Measurements from ENCODE around the gene NRP1. TPM values are rescaled to one million over a fixed set of nuclear protein-coding genes. Genes with fewer than 3 reads are reported as not detected.
A peak's percentile ranks its signal among the peaks of the same experiment; 100 is the strongest.

The NRP1 gene
- total RNA-seq, 1 donor from 2014 or later: 122 TPM

DNA sequence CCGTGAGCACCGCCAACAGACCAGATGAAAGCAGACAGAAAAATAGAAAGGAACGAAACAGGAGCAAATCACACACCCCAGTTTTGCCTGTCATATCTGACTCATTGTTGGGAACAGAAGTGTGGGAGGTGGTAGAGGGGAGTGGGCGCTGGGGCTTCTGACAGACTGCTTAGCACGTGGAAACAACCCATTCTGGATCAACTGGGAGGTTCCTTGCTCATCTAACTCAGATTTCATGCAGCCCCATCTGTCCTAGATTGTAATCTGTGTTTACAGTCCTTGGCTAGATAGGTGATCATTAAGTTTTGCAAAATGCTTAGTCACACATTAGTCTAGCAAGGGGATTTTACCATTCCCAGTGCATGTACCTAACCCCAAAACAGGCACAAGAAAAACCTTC lies 154.1 kb downstream of the NRP1 start:
- H3K27me3 ChIP-seq: no peaks in the 10 kb centered on the region
- H3K36me3 ChIP-seq: peaks cover 8 to 18% of the 10 kb centered on the region in 2 donors
- no peak overlapping the region for H3K27ac ChIP-seq
- H3K4me1 ChIP-seq: peaks cover 0 to 12% of the 10 kb centered on the region in 2 donors
- no peak overlapping the region for H3K4me3 ChIP-seq
- TF ChIP-seq, protein P1, sequence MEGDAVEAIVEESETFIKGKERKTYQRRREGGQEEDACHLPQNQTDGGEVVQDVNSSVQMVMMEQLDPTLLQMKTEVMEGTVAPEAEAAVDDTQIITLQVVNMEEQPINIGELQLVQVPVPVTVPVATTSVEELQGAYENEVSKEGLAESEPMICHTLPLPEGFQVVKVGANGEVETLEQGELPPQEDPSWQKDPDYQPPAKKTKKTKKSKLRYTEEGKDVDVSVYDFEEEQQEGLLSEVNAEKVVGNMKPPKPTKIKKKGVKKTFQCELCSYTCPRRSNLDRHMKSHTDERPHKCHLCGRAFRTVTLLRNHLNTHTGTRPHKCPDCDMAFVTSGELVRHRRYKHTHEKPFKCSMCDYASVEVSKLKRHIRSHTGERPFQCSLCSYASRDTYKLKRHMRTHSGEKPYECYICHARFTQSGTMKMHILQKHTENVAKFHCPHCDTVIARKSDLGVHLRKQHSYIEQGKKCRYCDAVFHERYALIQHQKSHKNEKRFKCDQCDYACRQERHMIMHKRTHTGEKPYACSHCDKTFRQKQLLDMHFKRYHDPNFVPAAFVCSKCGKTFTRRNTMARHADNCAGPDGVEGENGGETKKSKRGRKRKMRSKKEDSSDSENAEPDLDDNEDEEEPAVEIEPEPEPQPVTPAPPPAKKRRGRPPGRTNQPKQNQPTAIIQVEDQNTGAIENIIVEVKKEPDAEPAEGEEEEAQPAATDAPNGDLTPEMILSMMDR (IDR thresholded peaks at IDR 0.05): no peak
- H3K9me3 ChIP-seq: no peaks in the 10 kb centered on the region
- intact Hi-C loops (cut with DNase I): no loop called here
- DNase-seq (ENCODE audit: low spot score in 2 of 2): no peak

DNA sequence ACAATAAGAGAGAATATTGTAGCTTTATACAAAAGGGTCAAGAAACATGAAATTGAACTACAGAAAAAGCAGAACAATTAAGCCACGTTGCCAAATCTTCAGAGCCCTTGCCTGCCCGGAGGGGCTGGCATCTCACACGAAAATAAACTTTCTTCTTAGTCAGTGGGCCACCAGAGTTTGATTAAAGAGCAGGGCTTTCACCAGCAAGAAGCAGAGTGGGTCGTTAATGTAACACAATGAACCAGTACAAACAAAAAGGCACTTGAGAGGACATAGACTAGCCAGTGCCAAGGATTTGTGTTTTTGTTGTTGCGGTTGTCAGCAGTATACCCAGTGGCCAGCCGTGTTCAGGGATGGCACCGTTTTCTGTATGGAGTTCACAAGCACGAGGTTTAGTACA lies 155.4 kb downstream of the NRP1 start:
- intact Hi-C loops (cut with DNase I): no loop called here
- H3K27ac ChIP-seq: peak overlapping the region; percentile 57 to 62

DNA sequence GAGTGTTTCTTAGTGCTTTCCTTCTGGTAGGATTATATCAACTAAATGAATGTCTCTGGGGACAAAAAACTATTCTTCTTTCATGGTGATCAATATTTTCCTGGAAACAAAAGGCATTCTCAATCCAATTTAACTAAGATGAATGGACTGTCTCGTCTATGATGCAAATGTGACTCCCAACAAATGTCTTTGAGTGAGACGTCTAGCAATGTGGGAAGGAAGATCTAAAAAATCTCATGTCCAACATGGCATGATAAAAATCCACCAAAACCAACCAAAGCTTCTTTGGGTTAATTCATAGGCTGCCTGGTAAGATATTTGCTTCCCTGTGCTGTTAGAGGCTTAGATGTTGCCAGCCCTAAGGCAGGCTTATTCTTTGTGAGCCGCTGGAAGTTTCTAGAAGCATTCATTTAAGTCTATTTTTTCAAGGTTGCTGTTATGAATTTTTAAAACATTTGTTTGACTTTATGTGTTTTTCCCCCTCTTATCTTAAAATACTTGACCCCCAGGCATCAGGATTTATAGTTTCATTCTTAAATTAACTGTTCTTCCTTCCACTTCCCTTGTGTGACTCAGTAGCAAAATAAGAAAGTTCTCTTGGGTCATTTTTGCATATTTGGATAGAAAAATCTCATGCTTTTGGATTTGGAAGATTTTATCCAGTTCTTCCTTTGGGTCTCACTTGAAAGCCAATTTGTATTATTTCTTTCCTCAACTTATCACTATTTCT lies 156.3 kb downstream of the NRP1 start:
- Histone ChIP-seq H3K27ac (peak overlapping the region; percentile 57 to 62), H3K4me3 (no peak overlapping the region)
- intact Hi-C loops (cut with DNase I): no loop called here

More for the DNA sequence above, 155.4 kb downstream of the NRP1 start:
- Histone ChIP-seq H3K36me3 (peaks cover 8% of the 10 kb centered on the region in 2 donors), H3K4me1 (peaks cover 0 to 12% of the 10 kb centered on the region in 2 donors), H3K4me3 (no peak overlapping the region), H3K27me3 (no peaks in the 10 kb centered on the region), H3K9me3 (no peaks in the 10 kb centered on the region)
- no peak for DNase-seq (ENCODE audit: low spot score in 2 of 2)
- TF ChIP-seq, protein P1 (IDR thresholded peaks at IDR 0.05): no peak

DNA sequence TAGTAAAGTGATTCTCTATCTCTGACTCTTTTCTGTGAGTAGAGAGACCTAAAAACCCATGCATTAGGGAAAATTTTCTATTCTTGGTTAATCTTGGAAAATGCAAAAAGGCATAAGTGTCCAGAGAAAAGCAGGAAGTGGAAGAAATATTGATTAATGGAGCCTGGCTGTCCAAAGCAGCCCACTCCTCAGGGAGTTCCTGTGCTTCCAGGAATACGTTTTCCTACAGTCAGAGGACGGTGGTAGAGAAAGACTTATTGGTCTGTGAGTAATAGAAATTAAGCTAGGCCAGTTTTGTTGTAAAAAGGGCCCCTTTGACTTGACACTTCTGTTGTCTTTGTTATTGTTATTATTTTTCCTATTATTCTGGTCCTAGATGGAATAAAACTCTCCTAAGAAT lies 157.8 kb downstream of the NRP1 start:
- Histone ChIP-seq H3K9me3 (no peaks in the 10 kb centered on the region), H3K27me3 (no peaks in the 10 kb centered on the region), H3K27ac (no peak overlapping the region), H3K4me1 (peaks cover 0 to 12% of the 10 kb centered on the region in 2 donors), H3K4me3 (no peak overlapping the region), H3K36me3 (peaks cover 0 to 6% of the 10 kb centered on the region in 2 donors)
- no peak for DNase-seq (ENCODE audit: low spot score in 2 of 2)
- intact Hi-C loops (cut with DNase I): no loop called here
- TF ChIP-seq, protein P1 (IDR thresholded peaks at IDR 0.05): no peak

More for the DNA sequence above, 156.3 kb downstream of the NRP1 start:
- no peak for DNase-seq (ENCODE audit: low spot score in 2 of 2)
- H3K4me1 ChIP-seq: peaks cover 0 to 12% of the 10 kb centered on the region in 2 donors
- H3K27me3 ChIP-seq: no peaks in the 10 kb centered on the region
- peaks cover under 1 to 8% of the 10 kb centered on the region in 2 donors for H3K36me3 ChIP-seq
- H3K9me3 ChIP-seq: no peaks in the 10 kb centered on the region
- TF ChIP-seq, protein P1 (IDR thresholded peaks at IDR 0.05): no peak

DNA sequence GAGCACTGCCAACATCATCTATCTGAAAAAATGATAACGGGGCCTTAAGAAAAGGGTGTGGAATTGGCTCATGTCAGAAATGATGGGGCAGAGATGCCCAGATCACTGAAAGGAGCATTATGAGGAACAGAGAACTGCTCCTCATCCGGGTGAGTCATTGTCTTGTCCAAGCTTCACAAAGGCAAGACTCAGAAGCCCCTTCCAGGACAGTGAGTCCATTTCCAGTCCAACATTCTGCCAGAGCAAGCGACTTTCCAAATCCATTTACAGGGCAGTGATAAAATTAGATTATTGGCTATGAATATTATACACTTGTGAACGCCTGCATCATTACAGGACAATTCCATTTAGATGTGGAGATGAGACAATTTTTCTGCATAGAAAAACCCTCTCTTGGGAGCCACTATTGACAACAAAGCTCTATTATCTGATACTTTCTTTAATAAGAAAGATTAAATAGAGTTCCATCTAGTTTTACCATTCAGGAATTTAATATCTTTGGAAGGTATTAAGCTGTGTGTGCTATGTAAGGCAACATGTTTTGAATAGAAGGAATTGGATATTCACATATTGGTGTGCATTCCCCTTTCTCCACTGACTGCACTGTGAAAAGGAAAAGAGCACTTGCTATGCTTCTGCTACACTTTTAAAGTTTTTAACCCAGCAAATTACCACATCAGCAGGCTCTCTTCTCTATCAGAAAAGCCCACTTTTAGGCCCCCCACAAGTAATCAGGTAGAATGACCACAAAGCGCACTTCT lies 159.6 kb downstream of the NRP1 start:
- no peaks in the 10 kb centered on the region for H3K27me3 ChIP-seq
- no peaks in the 10 kb centered on the region for H3K9me3 ChIP-seq
- no peak overlapping the region for H3K27ac ChIP-seq
- intact Hi-C loops (cut with DNase I): no loop called here
- no peak overlapping the region for H3K4me3 ChIP-seq
- DNase-seq (ENCODE audit: low spot score in 2 of 2): no peak
- H3K4me1 ChIP-seq: peaks cover 0 to 12% of the 10 kb centered on the region in 2 donors
- H3K36me3 ChIP-seq: no peaks in the 10 kb centered on the region
- TF ChIP-seq, protein P1 (IDR thresholded peaks at IDR 0.05): no peak
